KOPT-K1 (cell line): ENCODE data around the gene GALK1.

Experiments
- H3K27ac ChIP-seq: fragments of 200-600 bp; sonication (generic); 2 replicates; pipeline ENCODE4 v1.5.1; 2016; ENCODE audit warnings: antibody characterized with exemption, mild to moderate bottlenecking, low read depth, low read length; ENCODE audit not compliant: poor library complexity, severe bottlenecking
- H3K36me3 ChIP-seq: fragments of 200-600 bp; sonication (generic); 2 replicates; pipeline ENCODE4 v1.5.1; 2017; ENCODE audit warnings: antibody characterized with exemption, mild to moderate bottlenecking, low read length, moderate library complexity; ENCODE audit not compliant: insufficient read depth
- H3K9me3 ChIP-seq: fragments of 200-600 bp; sonication (generic); 2 replicates; pipeline ENCODE4 v1.5.1; 2017; ENCODE audit warnings: antibody characterized with exemption, low read length, mild to moderate bottlenecking; ENCODE audit not compliant: insufficient read depth, poor library complexity, severe bottlenecking

GALK1 gene

GRCh38 chr17:75712446-75712845 is 52.5 kb downstream of the GALK1 start:
- Histone ChIP-seq H3K27ac (no peak overlapping the region), H3K36me3 (peaks cover 15% of the 10 kb centered on the region), H3K9me3 (no peaks in the 10 kb centered on the region)
